CD14-positive monocyte (primary cell): ENCODE data around the gene PLA2G4B. TPM values are rescaled to one million over a fixed set of nuclear protein-coding genes. Genes with fewer than 3 reads are reported as not detected.
A peak's percentile ranks its signal among the peaks of the same experiment; 100 is the strongest.

Experiments used
- DNase-seq, 3 donors: peaks; one replicate each; pipeline ENCODE4 v3.0.0-alpha.2; 2011 to 2022
- H2AFZ ChIP-seq: 2 replicates; pipeline ENCODE4 v1.6.0; 2012; ENCODE audit warnings: mild to moderate bottlenecking, low read depth, low read length, inconsistent platforms; ENCODE audit not compliant: insufficient read depth, poor library complexity, severe bottlenecking
- H3K27ac ChIP-seq, 2 donors: 1 replicate in 1 of 2; 2 replicates in 1 of 2; pipeline ENCODE4 v1.5.1; 2012 to 2013; ENCODE audit warnings: low read length in 2 of 2, control low read depth in 1 of 2, inconsistent platforms in 1 of 2, low read depth in 1 of 2, mild to moderate bottlenecking in 1 of 2
- H3K27me3 ChIP-seq, 2 donors: one replicate each; pipeline versions ENCODE4 v1.6.0 to v1.6.1; 2011 to 2013; ENCODE audit warnings: low read length in 2 of 2; ENCODE audit not compliant: control insufficient read depth in 2 of 2, insufficient read depth in 2 of 2
- H3K36me3 ChIP-seq, 2 donors: replicated peaks in 1 of 2; 1 replicate in 1 of 2; 2 replicates in 1 of 2; pipeline versions ENCODE4 v1.5.1 to v1.6.1; 2012 to 2013; ENCODE audit warnings: low read length in 2 of 2, control low read depth in 1 of 2, inconsistent platforms in 1 of 2, mild to moderate bottlenecking in 1 of 2; ENCODE audit not compliant: insufficient read depth in 2 of 2, control insufficient read depth in 1 of 2
- H3K4me1 ChIP-seq, 2 donors: 1 replicate in 1 of 2; 2 replicates in 1 of 2; pipeline versions ENCODE4 v1.5.1 to v1.6.1; 2012 to 2013; ENCODE audit warnings: low read length in 2 of 2, control low read depth in 1 of 2, inconsistent platforms in 1 of 2, mild to moderate bottlenecking in 1 of 2, moderate library complexity in 1 of 2; ENCODE audit not compliant: insufficient read depth in 2 of 2, control insufficient read depth in 1 of 2
- H3K4me2 ChIP-seq: replicated peaks from 2 replicates; pipeline ENCODE3; 2012; ENCODE audit warnings: low read length, moderate library complexity, mild to moderate bottlenecking; ENCODE audit not compliant: poor library complexity, severe bottlenecking; ENCODE audit errors: extremely low read depth
- H3K4me3 ChIP-seq, 3 experiments: fragments of 200-600 bp in 1 of 3; sonication (generic) in 1 of 3; replicated peaks in 1 of 3; 1 replicate in 2 of 3; 2 replicates in 1 of 3; pipeline ENCODE4 v1.5.1; 2011 to 2013; ENCODE audit warnings: low read length in 3 of 3, mild to moderate bottlenecking in 3 of 3, control low read depth in 2 of 3, low read depth in 2 of 3, inconsistent platforms in 1 of 3, moderate library complexity in 1 of 3
- H3K79me2 ChIP-seq: 2 replicates; pipeline ENCODE4 v1.6.0; 2012; ENCODE audit warnings: mild to moderate bottlenecking, control low read depth, inconsistent platforms, low read length, moderate library complexity; ENCODE audit not compliant: insufficient read depth
- H3K9ac ChIP-seq: 2 replicates; pipeline ENCODE4 v1.6.0; 2017; ENCODE audit warnings: low read length, mild to moderate bottlenecking; ENCODE audit not compliant: insufficient read depth, poor library complexity, severe bottlenecking
- H3K9me3 ChIP-seq, 2 donors: replicated peaks in 1 of 2; 1 replicate in 1 of 2; 2 replicates in 1 of 2; pipeline versions ENCODE4 v1.5.1 to v1.6.1; 2012 to 2013; ENCODE audit warnings: low read length in 2 of 2, control low read depth in 1 of 2; ENCODE audit not compliant: control insufficient read depth in 1 of 2, insufficient read depth in 1 of 2
- H4K20me1 ChIP-seq: 2 replicates; pipeline ENCODE4 v1.6.0; 2012; ENCODE audit warnings: mild to moderate bottlenecking, low read length, control low read depth, moderate library complexity; ENCODE audit not compliant: insufficient read depth
- H3K27ac Mint-ChIP-seq, 7 donors: one replicate each; pipeline ENCODE4 v1.8.0; 2020; ENCODE audit warnings: mild to moderate bottlenecking in 7 of 7, mixed read lengths in 7 of 7, moderate library complexity in 6 of 7, inconsistent platforms in 2 of 7
- H3K27me3 Mint-ChIP-seq, 3 donors: one replicate each; pipeline ENCODE4 v1.8.0; 2021 to 2022; ENCODE audit warnings: low read depth in 3 of 3, mild to moderate bottlenecking in 3 of 3, mixed read lengths in 3 of 3, moderate library complexity in 3 of 3, inconsistent platforms in 1 of 3
- H3K36me3 Mint-ChIP-seq, 2 donors: one replicate each; pipeline ENCODE4 v1.8.0; 2020; ENCODE audit warnings: mixed read lengths in 2 of 2, inconsistent platforms in 1 of 2, mild to moderate bottlenecking in 1 of 2
- H3K4me1 Mint-ChIP-seq: one replicate; pipeline ENCODE4 v1.8.0; 2020; ENCODE audit warnings: mild to moderate bottlenecking, mixed read lengths
- H3K4me3 Mint-ChIP-seq, 2 donors: one replicate each; pipeline ENCODE4 v1.8.0; 2020; ENCODE audit warnings: mild to moderate bottlenecking in 2 of 2, mixed read lengths in 2 of 2, moderate library complexity in 1 of 2
- H3K9me3 Mint-ChIP-seq, 7 donors: one replicate each; pipeline ENCODE4 v1.8.0; 2020 to 2022; ENCODE audit warnings: mixed read lengths in 7 of 7, mild to moderate bottlenecking in 6 of 7, moderate library complexity in 6 of 7, inconsistent platforms in 2 of 7
- CTCF ChIP-seq: fragments of 200-600 bp; IDR thresholded peaks from one replicate; pipeline ENCODE4 v1.8.0; 2022; ENCODE audit warnings: antibody characterized with exemption, mild to moderate bottlenecking
- WGBS: methylation state at CpG from one replicate; pipeline ENCODE4 v1.1.5; 2013; ENCODE audit warnings: missing lambda C conversion rate; ENCODE audit not compliant: insufficient coverage; 5-methylcytosine and 5-hydroxymethylcytosine counted together
- intact Hi-C, 2 donors: fragments of 100-400 bp; cut with micrococcal nuclease; formaldehyde crosslinking; loops; one replicate each; pipeline versions ENCODE4 v1.15.0 to v1.15.1; 2023
- polyA plus RNA-seq, 3 donors: library from polyadenylated mRNA; depleted of rRNA in 1 of 3; unstranded in 2 of 3; stranded (reverse) in 1 of 3; fragments of 300-500 nt in 2 of 3; fragments of >200 nt in 1 of 3; fragmentation: Illumina TruSeq in 2 of 3; gene quantifications; 1 replicate in 2 of 3; 2 replicates in 1 of 3; pipeline ENCODE4 v1.2.3, GENCODE V29; 2012 to 2021

PLA2G4B gene
- polyA plus RNA-seq, 3 donors: 0.31 to 32.1 (median 1.6) TPM

- Histone ChIP-seq H3K4me3 (no peak overlapping the region), H3K4me2 (no peak overlapping the region), H3K27me3 (no peaks in the 10 kb centered on the region), H3K79me2 (no peaks in the 10 kb centered on the region), H3K9me3 (no peaks in the 10 kb centered on the region), H2AFZ (no peak overlapping the region), H3K4me1 (peaks cover 0 to 3% of the 10 kb centered on the region in 2 donors), H4K20me1 (no peaks in the 10 kb centered on the region), H3K27ac (no peak overlapping the region), H3K9ac (no peak overlapping the region), H3K36me3 (peaks cover 33 to 64% of the 10 kb centered on the region in 2 donors)
- H3K27ac Mint-ChIP-seq: no peak overlapping the region
- H3K4me3 Mint-ChIP-seq: no peak overlapping the region
- DNase-seq: no peak
- WGBS: 96% methylated on average over 11 of the region's 11 CpGs
- TF ChIP-seq CTCF: no peak
- intact Hi-C loops: loop anchor here (5.0 to 10.0 kb wide), 2 partner anchors 118 to 211 kb away; no protein-coding TSS in a partner anchor
- H3K36me3 Mint-ChIP-seq: peaks cover 58 to 64% of the 10 kb centered on the region in 2 donors
- H3K27me3 Mint-ChIP-seq: peaks cover 0 to 1% (median 1%) of the 10 kb centered on the region in 3 donors
- peaks cover 0 to 1% (median 0%) of the 10 kb centered on the region in 7 donors for H3K9me3 Mint-ChIP-seq
- H3K4me1 Mint-ChIP-seq: peaks cover 4% of the 10 kb centered on the region
Observed at GRCh38 chr15:41812820-41813375, 25.7 kb upstream of the PLA2G4B start.

- Histone ChIP-seq H3K27me3 (no peaks in the 10 kb centered on the region), H3K79me2 (no peaks in the 10 kb centered on the region), H3K4me2 (no peak overlapping the region), H3K4me1 (peaks cover 0 to 3% of the 10 kb centered on the region in 2 donors), H3K4me3 (no peak overlapping the region), H3K36me3 (peaks cover 38 to 70% of the 10 kb centered on the region in 2 donors), H3K9me3 (no peaks in the 10 kb centered on the region), H3K9ac (no peak overlapping the region), H2AFZ (no peak overlapping the region), H3K27ac (no peak overlapping the region), H4K20me1 (no peaks in the 10 kb centered on the region)
- H3K27ac Mint-ChIP-seq: peak overlapping the region in 1 of 7 donors; percentile 24
- H3K4me1 Mint-ChIP-seq: peaks cover 4% of the 10 kb centered on the region
- WGBS: 90% methylated on average over 3 of the region's 8 CpGs
- no peak for DNase-seq
- TF ChIP-seq CTCF: no peak
- H3K36me3 Mint-ChIP-seq: peaks cover 62 to 65% of the 10 kb centered on the region in 2 donors
- no peak overlapping the region for H3K4me3 Mint-ChIP-seq
- peaks cover 0 to 1% (median 1%) of the 10 kb centered on the region in 3 donors for H3K27me3 Mint-ChIP-seq
- H3K9me3 Mint-ChIP-seq: peaks cover 0 to 1% (median 0%) of the 10 kb centered on the region in 7 donors
- intact Hi-C loops: loop anchor here (5.0 to 10.0 kb wide), 2 partner anchors 119 to 211 kb away; no protein-coding TSS in a partner anchor
Observed at GRCh38 chr15:41813426-41813825, 25.2 kb upstream of the PLA2G4B start.
